Measurements from ENCODE around the gene VSX2.

GRCh38 chr14:74290415-74290814, 51.2 kb downstream of the VSX2 start:
- no peak for TF ChIP-seq CTCF (IDR thresholded peaks at IDR 0.05)
- no peak for TF ChIP-seq POLR2A (IDR thresholded peaks at IDR 0.05)
